ENCODE data around the gene CHCHD10.

CHCHD10 gene

DNA sequence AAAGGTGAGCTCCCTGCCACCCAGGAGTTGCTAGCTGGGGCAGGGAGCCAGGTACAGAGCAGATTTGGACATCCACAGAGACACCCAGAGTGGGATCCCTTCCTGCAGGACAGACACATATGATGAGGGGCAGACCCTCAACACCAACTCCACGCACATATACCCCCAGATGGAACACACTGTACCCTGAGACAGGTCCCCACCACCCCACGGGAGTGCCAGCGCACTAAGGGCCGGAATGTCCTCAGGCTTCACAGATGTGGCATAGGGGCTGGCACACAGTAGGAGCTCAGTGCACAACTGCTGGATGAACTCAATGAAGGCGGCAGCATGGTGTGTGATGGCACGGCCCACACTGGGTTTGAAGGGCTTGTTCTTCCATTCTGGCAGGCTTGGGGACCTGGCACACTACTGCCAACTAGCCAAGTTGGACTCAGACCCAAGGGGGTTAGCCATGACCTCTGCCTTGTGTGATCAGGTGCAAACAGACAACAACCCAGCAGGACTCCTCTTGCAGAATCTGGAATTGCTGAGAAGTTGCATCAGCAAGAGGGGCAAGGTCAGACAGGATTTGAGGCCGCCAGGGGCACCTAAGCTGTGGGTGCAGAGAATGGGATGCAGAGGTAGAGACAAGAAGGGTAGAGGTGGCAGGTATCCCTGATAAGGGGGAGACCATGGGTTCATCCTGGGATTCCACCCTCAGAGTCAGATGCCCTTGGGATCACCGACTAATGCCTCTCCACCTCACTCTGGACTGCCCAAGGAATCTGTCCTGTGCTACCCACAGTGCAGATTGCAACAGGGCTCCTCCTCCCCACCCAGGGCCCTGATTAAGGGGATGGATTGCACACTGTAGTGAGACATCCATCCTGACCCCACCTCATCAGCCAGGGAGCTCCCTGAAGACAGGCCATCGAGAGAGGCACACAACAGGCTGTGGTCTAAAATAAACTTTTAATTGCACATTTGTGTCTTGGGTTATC, 2.6 kb downstream of the CHCHD10 start:
- no peak for TF ChIP-seq CTCF (conservative IDR thresholded peaks at IDR 0.05; ENCODE audit: low read depth, low read length)
- no peaks in the 10 kb centered on the region for H3K36me3 ChIP-seq (ENCODE audit: insufficient read depth)
- no peak overlapping the region for H3K27ac ChIP-seq
- no peak overlapping the region for H3K9ac ChIP-seq
- no peaks in the 10 kb centered on the region for H3K27me3 ChIP-seq (ENCODE audit: insufficient read depth, low read depth)
- no peak overlapping the region for H3K4me3 ChIP-seq (IDR thresholded peaks at IDR 0.05; ENCODE audit: insufficient read depth, low read depth, low read length)
- H4K20me1 ChIP-seq (ENCODE audit: insufficient read depth): no peaks in the 10 kb centered on the region
- peaks cover 32% of the 10 kb centered on the region for H3K4me1 ChIP-seq (ENCODE audit: low read depth, poor library complexity, severe bottlenecking)
- H3K4me2 ChIP-seq: no peak overlapping the region
- no peak overlapping the region for H2AFZ ChIP-seq (ENCODE audit: low read depth)
- peaks cover 11% of the 10 kb centered on the region for H3K79me2 ChIP-seq (ENCODE audit: insufficient read depth, low read depth)

DNA sequence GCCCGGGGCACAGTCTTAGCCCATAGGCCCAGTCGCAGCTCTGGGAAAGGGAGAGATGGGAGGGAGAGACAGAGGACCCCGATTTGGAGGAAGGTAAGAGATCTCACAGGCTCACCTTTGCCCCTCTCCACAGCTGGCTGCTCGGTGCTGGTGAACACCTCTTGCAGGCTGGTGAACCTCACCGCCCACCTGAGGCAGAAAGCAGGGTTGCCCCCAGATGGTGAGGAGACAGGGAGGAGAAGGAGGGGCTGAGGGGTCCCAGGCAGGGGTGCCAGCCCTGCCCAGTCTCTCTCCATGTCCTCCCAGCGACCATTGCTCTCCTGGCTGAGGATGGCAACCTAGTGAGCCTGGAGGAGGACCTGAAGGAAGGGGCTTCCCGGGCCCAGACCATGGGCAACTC, 3.8 kb downstream of the CHCHD10 start:
- H3K9ac ChIP-seq: no peak overlapping the region
- H3K4me2 ChIP-seq: no peak overlapping the region
- no peak for TF ChIP-seq CTCF (conservative IDR thresholded peaks at IDR 0.05; ENCODE audit: low read depth, low read length)

GRCh38 chr22:23763579-23763945, 4.2 kb downstream of the CHCHD10 start:
- H2AFZ ChIP-seq (ENCODE audit: low read depth): no peak overlapping the region
- H3K4me2 ChIP-seq: no peak overlapping the region
- no peaks in the 10 kb centered on the region for H3K27me3 ChIP-seq (ENCODE audit: insufficient read depth, low read depth)
- no peaks in the 10 kb centered on the region for H3K36me3 ChIP-seq (ENCODE audit: insufficient read depth)
- H3K27ac ChIP-seq: no peak overlapping the region
- H3K79me2 ChIP-seq (ENCODE audit: insufficient read depth, low read depth): peaks cover 11% of the 10 kb centered on the region
- no peak overlapping the region for H3K9ac ChIP-seq
- TF ChIP-seq CTCF (conservative IDR thresholded peaks at IDR 0.05; ENCODE audit: low read depth, low read length): no peak
- H3K4me1 ChIP-seq (ENCODE audit: low read depth, poor library complexity, severe bottlenecking): peaks cover 17% of the 10 kb centered on the region
- no peaks in the 10 kb centered on the region for H4K20me1 ChIP-seq (ENCODE audit: insufficient read depth)
- H3K4me3 ChIP-seq (IDR thresholded peaks at IDR 0.05; ENCODE audit: insufficient read depth, low read depth, low read length): no peak overlapping the region

More for the DNA sequence above, 3.8 kb downstream of the CHCHD10 start:
- Histone ChIP-seq H3K4me1 (ENCODE audit: low read depth, poor library complexity, severe bottlenecking) (peaks cover 20% of the 10 kb centered on the region), H2AFZ (ENCODE audit: low read depth) (no peak overlapping the region), H3K4me3 (IDR thresholded peaks at IDR 0.05; ENCODE audit: insufficient read depth, low read depth, low read length) (no peak overlapping the region), H3K36me3 (ENCODE audit: insufficient read depth) (no peaks in the 10 kb centered on the region), H4K20me1 (ENCODE audit: insufficient read depth) (no peaks in the 10 kb centered on the region), H3K27me3 (ENCODE audit: insufficient read depth, low read depth) (no peaks in the 10 kb centered on the region), H3K79me2 (ENCODE audit: insufficient read depth, low read depth) (peaks cover 11% of the 10 kb centered on the region), H3K27ac (no peak overlapping the region)

DNA sequence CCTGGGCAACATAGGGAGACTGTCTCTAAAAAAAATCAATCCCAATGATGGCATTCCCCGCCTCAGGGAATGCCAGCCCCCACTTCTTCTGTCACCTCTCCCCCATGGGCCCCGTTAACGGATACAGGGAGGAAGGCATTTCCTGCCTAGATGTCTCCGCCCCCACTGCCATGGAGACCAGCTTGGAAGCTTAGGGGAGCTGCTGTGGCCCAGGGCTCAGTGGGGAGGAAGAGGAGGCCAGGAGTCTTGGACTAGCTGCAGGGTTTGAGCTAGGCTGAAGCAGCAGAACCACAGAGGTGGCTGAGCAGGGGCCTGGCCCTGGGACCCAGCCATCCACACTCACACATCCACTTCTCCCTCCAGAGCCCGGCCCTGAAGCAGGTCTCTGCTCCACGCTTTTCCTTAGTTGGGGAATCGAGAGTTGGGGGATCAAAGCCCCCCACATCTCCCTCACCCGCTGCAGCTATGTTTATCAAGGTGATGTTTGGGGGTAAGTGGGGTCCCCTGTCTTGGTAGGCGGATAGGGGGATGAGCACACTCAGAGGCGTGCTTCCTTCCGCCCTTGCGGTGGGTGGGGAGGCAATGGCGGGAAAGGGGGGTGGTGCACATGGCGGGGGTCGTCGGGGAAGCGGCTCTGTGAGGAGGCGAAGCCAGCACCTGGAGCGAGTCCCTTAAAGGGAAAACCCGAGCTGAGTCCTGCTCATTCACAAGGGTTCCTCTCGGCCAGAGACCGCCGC, 4.8 kb downstream of the CHCHD10 start, which contains the start of gene C22orf15:
TSS of gene C22orf15 (plus strand) at position 149 of the 737 bp plus-strand sequence. CDS start at position 466, 317 bp downstream.
- H3K79me2 ChIP-seq (ENCODE audit: insufficient read depth, low read depth): peaks cover 11% of the 10 kb centered on the region
- no peaks in the 10 kb centered on the region for H3K27me3 ChIP-seq (ENCODE audit: insufficient read depth, low read depth)
- no peak within 1 kb of the TSS for H3K4me3 ChIP-seq (IDR thresholded peaks at IDR 0.05; ENCODE audit: insufficient read depth, low read depth, low read length)
- H3K27ac ChIP-seq: no peak within 1 kb of the TSS
- no peaks in the 10 kb centered on the region for H4K20me1 ChIP-seq (ENCODE audit: insufficient read depth)
- no peak within 1 kb of the TSS for H2AFZ ChIP-seq (ENCODE audit: low read depth)
- no peak within 1 kb of the TSS for H3K4me2 ChIP-seq
- H3K4me1 ChIP-seq (ENCODE audit: low read depth, poor library complexity, severe bottlenecking): peaks cover 14% of the 10 kb centered on the region
- no peak within 1 kb of the TSS for H3K9ac ChIP-seq
- no peak for TF ChIP-seq CTCF (conservative IDR thresholded peaks at IDR 0.05; ENCODE audit: low read depth, low read length)
- no peaks in the 10 kb centered on the region for H3K36me3 ChIP-seq (ENCODE audit: insufficient read depth)

Data from KMS-11 (cell line).